H9 (cell line): ENCODE data around the gene LAGE3. TPM values are rescaled to one million over a fixed set of nuclear protein-coding genes. Genes with fewer than 3 reads are reported as not detected.

Experiments
- DNase-seq: peaks from one replicate; pipeline ENCODE4 v3.0.0-alpha.2; 2017
- H2AFZ ChIP-seq: one replicate; pipeline ENCODE4 v1.6.1; 2013; ENCODE audit warnings: mild to moderate bottlenecking, low read length, control low read depth, moderate library complexity
- H2AK5ac ChIP-seq: 2 replicates; pipeline ENCODE4 v1.6.1; 2013; ENCODE audit warnings: low read length, control low read depth, mixed read lengths; ENCODE audit not compliant: insufficient read length
- H2BK120ac ChIP-seq: one replicate; pipeline ENCODE4 v1.6.1; 2013; ENCODE audit warnings: low read depth, mild to moderate bottlenecking, low read length, control low read depth, inconsistent platforms; ENCODE audit not compliant: poor library complexity, severe bottlenecking
- H2BK12ac ChIP-seq: 2 replicates; pipeline ENCODE4 v1.6.1; 2013; ENCODE audit warnings: low read length, control low read depth, mixed read lengths, low read depth; ENCODE audit not compliant: insufficient read length
- H2BK15ac ChIP-seq: 2 replicates; pipeline ENCODE4 v1.6.1; 2013; ENCODE audit warnings: low read depth, low read length, control low read depth
- H2BK20ac ChIP-seq: one replicate; pipeline ENCODE4 v1.6.1; 2013; ENCODE audit warnings: low read depth, mild to moderate bottlenecking, low read length, control low read depth, inconsistent platforms; ENCODE audit not compliant: poor library complexity, severe bottlenecking
- H2BK5ac ChIP-seq: 2 replicates; pipeline ENCODE4 v1.6.1; 2013; ENCODE audit warnings: low read length, control low read depth, mixed read lengths; ENCODE audit not compliant: insufficient read length
- H3K14ac ChIP-seq: 2 replicates; pipeline ENCODE4 v1.6.1; 2013; ENCODE audit warnings: low read length, control low read depth; ENCODE audit not compliant: insufficient read depth
- H3K18ac ChIP-seq: 2 replicates; pipeline ENCODE4 v1.6.1; 2013; ENCODE audit warnings: low read depth, mild to moderate bottlenecking, mixed read lengths, low read length, control low read depth; ENCODE audit not compliant: insufficient read length
- H3K23ac ChIP-seq: 2 replicates; pipeline ENCODE4 v1.6.1; 2013; ENCODE audit warnings: low read length, control low read depth, mixed read lengths, low read depth; ENCODE audit not compliant: insufficient read length
- H3K23me2 ChIP-seq: 2 replicates; pipeline ENCODE4 v1.6.1; 2013; ENCODE audit warnings: low read depth, mild to moderate bottlenecking, mixed read lengths, low read length, control low read depth; ENCODE audit not compliant: insufficient read length, poor library complexity, severe bottlenecking
- H3K27ac ChIP-seq: 2 replicates; pipeline ENCODE4 v1.5.1; 2013; ENCODE audit warnings: low read length, control low read depth, mixed read lengths, low read depth; ENCODE audit not compliant: insufficient read length
- H3K27me3 ChIP-seq: 2 replicates; pipeline ENCODE4 v1.6.1; 2013; ENCODE audit warnings: low read length, control low read depth, inconsistent platforms; ENCODE audit not compliant: insufficient read depth
- H3K4ac ChIP-seq: 2 replicates; pipeline ENCODE4 v1.6.1; 2013; ENCODE audit warnings: low read depth, mild to moderate bottlenecking, control low read depth, inconsistent platforms, low read length, moderate library complexity
- H3K4me1 ChIP-seq: 2 replicates; pipeline ENCODE4 v1.6.1; 2013; ENCODE audit warnings: low read length, control low read depth, inconsistent platforms; ENCODE audit not compliant: insufficient read depth
- H3K4me2 ChIP-seq: 2 replicates; pipeline ENCODE4 v1.6.1; 2013; ENCODE audit warnings: low read length, control low read depth, mixed read lengths; ENCODE audit not compliant: insufficient read length, insufficient read depth
- H3K56ac ChIP-seq: 2 replicates; pipeline ENCODE4 v1.6.1; 2013; ENCODE audit warnings: low read depth, mild to moderate bottlenecking, mixed read lengths, low read length, control low read depth; ENCODE audit not compliant: insufficient read length
- H3K79me1 ChIP-seq: 2 replicates; pipeline ENCODE4 v1.6.1; 2013; ENCODE audit warnings: low read depth, mild to moderate bottlenecking, moderate library complexity, low read length, control low read depth, inconsistent platforms; ENCODE audit not compliant: insufficient read depth, poor library complexity, severe bottlenecking
- H3K79me2 ChIP-seq: 2 replicates; pipeline ENCODE4 v1.6.1; 2013; ENCODE audit warnings: low read length, control low read depth, inconsistent platforms; ENCODE audit not compliant: insufficient read depth
- H3K9ac ChIP-seq: 2 replicates; pipeline ENCODE4 v1.6.1; 2013; ENCODE audit warnings: low read length, control low read depth, mixed read lengths; ENCODE audit not compliant: insufficient read length; ENCODE audit errors: extremely low read depth
- H3K9me3 ChIP-seq: one replicate; pipeline ENCODE4 v1.6.1; 2013; ENCODE audit warnings: low read depth, low read length, inconsistent platforms; ENCODE audit not compliant: control insufficient read depth
- H3T11ph ChIP-seq: one replicate; pipeline ENCODE4 v1.6.1; 2013; ENCODE audit warnings: mild to moderate bottlenecking, low read length, control low read depth, inconsistent platforms
- H4K20me1 ChIP-seq: one replicate; pipeline ENCODE4 v1.6.1; 2013; ENCODE audit not compliant: control insufficient read depth, insufficient read length, insufficient read depth
- H4K5ac ChIP-seq: 2 replicates; pipeline ENCODE4 v1.6.1; 2013; ENCODE audit warnings: low read depth, mild to moderate bottlenecking, mixed read lengths, low read length, control low read depth; ENCODE audit not compliant: insufficient read length
- H4K8ac ChIP-seq: replicated peaks from 2 replicates; pipeline ENCODE4 v1.6.1; 2013; ENCODE audit warnings: low read length, control low read depth, mixed read lengths, low read depth; ENCODE audit not compliant: insufficient read length
- H4K91ac ChIP-seq: 2 replicates; pipeline ENCODE4 v1.6.1; 2013; ENCODE audit warnings: low read depth, mild to moderate bottlenecking, moderate library complexity, mixed read lengths, low read length, control low read depth; ENCODE audit not compliant: insufficient read length
- H3K27ac Mint-ChIP-seq, 3 experiments: 2 replicates in 2 of 3; 3 replicates in 1 of 3; pipeline ENCODE4 v1.8.0; 2020 to 2021; ENCODE audit warnings: mixed read lengths in 3 of 3, mild to moderate bottlenecking in 1 of 3, moderate library complexity in 1 of 3
- H3K27me3 Mint-ChIP-seq: 2 replicates; pipeline ENCODE4 v1.8.0; 2021; ENCODE audit warnings: low read depth, mild to moderate bottlenecking, moderate library complexity, mixed read lengths
- H3K36me3 Mint-ChIP-seq, 3 experiments: 2 replicates in 2 of 3; 3 replicates in 1 of 3; pipeline ENCODE4 v1.8.0; 2020 to 2021; ENCODE audit warnings: low read depth in 3 of 3, mixed read lengths in 3 of 3; ENCODE audit not compliant: insufficient read depth in 1 of 3
- H3K4me1 Mint-ChIP-seq, 2 experiments: 2 replicates each; pipeline ENCODE4 v1.8.0; 2020; ENCODE audit warnings: mixed read lengths in 2 of 2
- H3K4me3 Mint-ChIP-seq, 2 experiments: 2 replicates in 1 of 2; 3 replicates in 1 of 2; pipeline ENCODE4 v1.8.0; 2020 to 2021; ENCODE audit warnings: mild to moderate bottlenecking in 2 of 2, mixed read lengths in 2 of 2, moderate library complexity in 1 of 2
- H3K9me3 Mint-ChIP-seq, 2 experiments: 2 replicates in 1 of 2; 3 replicates in 1 of 2; pipeline ENCODE4 v1.8.0; 2020; ENCODE audit warnings: mild to moderate bottlenecking in 2 of 2, mixed read lengths in 2 of 2, moderate library complexity in 1 of 2
- CTCF ChIP-seq: fragments of 200-600 bp; sonication (generic); conservative IDR thresholded peaks from 3 replicates; pipeline ENCODE4 v1.8.0; 2021; ENCODE audit warnings: antibody characterized with exemption, mild to moderate bottlenecking
- WGBS: extraction: QIAGEN DNeasy Blood & Tissue Kit; methylation state at CpG from one replicate; pipeline ENCODE4 v1.1.7; 2013; ENCODE audit warnings: missing lambda C conversion rate, low lambda C conversion rate, mixed read lengths; ENCODE audit not compliant: insufficient read length; ENCODE audit errors: extremely low coverage; 5-methylcytosine and 5-hydroxymethylcytosine counted together
- total RNA-seq: library from RNA; stranded (reverse); gene quantifications from 2 replicates; pipeline ENCODE4 v1.2.1, GENCODE V29; 2021

LAGE3 gene
- total RNA-seq, 1 experiment from 2014 or later: 32.5 TPM

- no peaks in the 10 kb centered on the region for H3K79me1 ChIP-seq
- no peak overlapping the region for H3K23ac ChIP-seq
- no peak overlapping the region for H3K4ac ChIP-seq
- no peak overlapping the region for H3T11ph ChIP-seq
- H2BK20ac ChIP-seq: no peak overlapping the region
- H3K4me1 Mint-ChIP-seq: peaks cover 12 to 24% of the 10 kb centered on the region in 2 experiments
- H3K27ac Mint-ChIP-seq: peak overlapping the region in 1 of 3 experiments; percentile 78; a peak in 1 of 7 replicates
- no peak overlapping the region for H2AK5ac ChIP-seq
- no peak overlapping the region for H4K5ac ChIP-seq
- no peak overlapping the region for H4K91ac ChIP-seq
- H3K4me2 ChIP-seq: no peak overlapping the region
- no peaks in the 10 kb centered on the region for H3K27me3 Mint-ChIP-seq
- H2BK5ac ChIP-seq: no peak overlapping the region
- H2BK120ac ChIP-seq: no peak overlapping the region
- H4K20me1 ChIP-seq: no peaks in the 10 kb centered on the region
- no peak overlapping the region for H3K14ac ChIP-seq
- peaks cover 2% of the 10 kb centered on the region; the same call in 1 of the 2 replicates for H3K79me2 ChIP-seq
- H4K8ac ChIP-seq: no peak overlapping the region
- no peak overlapping the region for H3K9ac ChIP-seq
- peaks cover 7% of the 10 kb centered on the region for H3K23me2 ChIP-seq
- H3K36me3 Mint-ChIP-seq: peaks cover 18 to 47% (median 46%) of the 10 kb centered on the region in 3 experiments
- no peak overlapping the region for H3K56ac ChIP-seq
- peaks cover 39% of the 10 kb centered on the region for H3K9me3 ChIP-seq
- no CpG with 5 or more reads among the region's 7 CpGs for WGBS
- no peak for TF ChIP-seq CTCF
- peak overlapping the region in 1 of 2 experiments; percentile 43; a peak in 1 of 5 replicates for H3K4me3 Mint-ChIP-seq
- H2BK12ac ChIP-seq: no peak overlapping the region
- DNase-seq: no peak
- no peak overlapping the region for H3K18ac ChIP-seq
- no peaks in the 10 kb centered on the region for H3K4me1 ChIP-seq
- no peak overlapping the region for H2BK15ac ChIP-seq
- peaks cover 72 to 85% of the 10 kb centered on the region in 2 experiments for H3K9me3 Mint-ChIP-seq
- no peaks in the 10 kb centered on the region for H3K27me3 ChIP-seq
- H2AFZ ChIP-seq: no peak overlapping the region
- H3K27ac ChIP-seq: no peak overlapping the region
Observed at GRCh38 chrX:154433605-154434004, 45.5 kb downstream of the LAGE3 start.
